ENCODE measurements around the gene MARS1.
"Not testable (repeated sequence)": the region's sequence is repeated elsewhere in the genome, so short reads cannot be mapped to it uniquely, and the experiment has no call there.

DNA sequence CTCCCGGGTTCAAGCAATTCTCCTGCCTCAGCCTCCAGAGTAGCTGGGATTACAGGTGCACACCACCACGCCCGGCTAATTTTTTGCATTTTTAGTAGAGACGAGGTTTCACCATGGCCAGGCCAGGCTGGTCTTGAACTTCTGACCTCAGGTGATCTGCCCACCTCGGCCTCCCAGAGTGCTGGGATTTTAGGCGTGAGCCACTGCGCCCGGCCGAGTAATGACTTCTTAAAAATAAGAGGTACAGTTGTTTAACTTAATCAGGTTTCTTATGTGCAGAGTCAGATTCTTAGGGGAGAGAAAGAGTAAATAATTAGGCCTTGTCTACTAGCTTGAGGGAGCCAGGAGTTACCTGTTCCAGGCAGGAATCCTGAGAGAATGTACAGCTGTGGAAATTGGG, 26.4 kb downstream of the MARS1 start:
- TF ChIP-seq, protein P1, sequence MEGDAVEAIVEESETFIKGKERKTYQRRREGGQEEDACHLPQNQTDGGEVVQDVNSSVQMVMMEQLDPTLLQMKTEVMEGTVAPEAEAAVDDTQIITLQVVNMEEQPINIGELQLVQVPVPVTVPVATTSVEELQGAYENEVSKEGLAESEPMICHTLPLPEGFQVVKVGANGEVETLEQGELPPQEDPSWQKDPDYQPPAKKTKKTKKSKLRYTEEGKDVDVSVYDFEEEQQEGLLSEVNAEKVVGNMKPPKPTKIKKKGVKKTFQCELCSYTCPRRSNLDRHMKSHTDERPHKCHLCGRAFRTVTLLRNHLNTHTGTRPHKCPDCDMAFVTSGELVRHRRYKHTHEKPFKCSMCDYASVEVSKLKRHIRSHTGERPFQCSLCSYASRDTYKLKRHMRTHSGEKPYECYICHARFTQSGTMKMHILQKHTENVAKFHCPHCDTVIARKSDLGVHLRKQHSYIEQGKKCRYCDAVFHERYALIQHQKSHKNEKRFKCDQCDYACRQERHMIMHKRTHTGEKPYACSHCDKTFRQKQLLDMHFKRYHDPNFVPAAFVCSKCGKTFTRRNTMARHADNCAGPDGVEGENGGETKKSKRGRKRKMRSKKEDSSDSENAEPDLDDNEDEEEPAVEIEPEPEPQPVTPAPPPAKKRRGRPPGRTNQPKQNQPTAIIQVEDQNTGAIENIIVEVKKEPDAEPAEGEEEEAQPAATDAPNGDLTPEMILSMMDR (IDR thresholded peaks at IDR 0.05) = not testable (repeated sequence)
- TF ChIP-seq POLR2A (IDR thresholded peaks at IDR 0.05) = not testable (repeated sequence)
